Measurements from ENCODE around the gene FXYD5. TPM values are rescaled to one million over a fixed set of nuclear protein-coding genes. Genes with fewer than 3 reads are reported as not detected.

The FXYD5 gene
- total RNA-seq, 5 donors from 2014 or later (not counting 1 experiment from before 2014, with no cell fraction given): 440 to 616 (median 504) TPM

- no peak for DNase-seq
- H3K9me3 ChIP-seq: no peaks in the 10 kb centered on the region
- peak overlapping the region; percentile 5 for H3K27ac ChIP-seq (ENCODE audit: low read length)
- CTCF ChIA-PET: no interaction called here
- Mint-ChIP-seq H3K4me1 (peaks cover 55 to 65% (median 56%) of the 10 kb centered on the region in 3 donors), H3K4me3 (peak overlapping the region in 1 of 3 donors; percentile 32), H3K27ac (peak overlapping the region; percentile 82 to 97), H3K36me3 (peaks cover 39% of the 10 kb centered on the region), H3K27me3 (no peaks in the 10 kb centered on the region), H3K9me3 (peaks cover 0 to 10% (median 4%) of the 10 kb centered on the region in 3 donors)
- H3K4me1 ChIP-seq (ENCODE audit: control insufficient read depth in 1 of 2, extremely low read depth in 1 of 2, insufficient read depth in 2 of 2, low read length in 2 of 2): peaks cover 13 to 40% of the 10 kb centered on the region in 2 experiments
- no peaks in the 10 kb centered on the region for H3K27me3 ChIP-seq (replicated peaks in 1 of 2; ENCODE audit: control insufficient read depth in 2 of 2, extremely low read depth in 1 of 2, insufficient read depth in 2 of 2, low read length in 1 of 2)
- 78% methylated on average over 7 of the region's 18 CpGs for WGBS (ENCODE audit: insufficient coverage)
- POLR2A ChIA-PET: interaction anchor here (0.7 to 0.8 kb wide), 2 partner anchors 41 to 321 kb away, joined by 3 read pairs; no protein-coding TSS in a partner anchor
- no peak for ATAC-seq (replicated peaks in 1 of 4)
- no peak overlapping the region for H3K4me3 ChIP-seq (ENCODE audit: control insufficient read depth in 1 of 2, extremely low read depth in 1 of 2, low read length in 1 of 2)
- peaks cover 27 to 46% of the 10 kb centered on the region in 2 donors for H3K36me3 ChIP-seq (ENCODE audit: control insufficient read depth in 2 of 2, extremely low read depth in 1 of 2, insufficient read depth in 1 of 2, low read length in 1 of 2)
Measured at GRCh38 chr19:35169221-35169995, 14.9 kb downstream of the FXYD5 start.

GRCh38 chr19:35170359-35171061 is 16.0 kb downstream of the FXYD5 start:
- ChIA-PET CTCF (interaction anchor here in 1 of 2 donors (0.9 kb wide), 1 partner anchor 9 kb away, joined by 3 read pairs; no protein-coding TSS in a partner anchor), POLR2A (no interaction called here)
- H3K9me3 ChIP-seq: no peaks in the 10 kb centered on the region
- no peak overlapping the region for H3K27ac ChIP-seq (ENCODE audit: low read length)
- H3K4me1 ChIP-seq (ENCODE audit: control insufficient read depth in 1 of 2, extremely low read depth in 1 of 2, insufficient read depth in 2 of 2, low read length in 2 of 2): peaks cover 13 to 40% of the 10 kb centered on the region in 2 experiments
- no peak overlapping the region for H3K4me3 ChIP-seq (ENCODE audit: control insufficient read depth in 1 of 2, extremely low read depth in 1 of 2, low read length in 1 of 2)
- peaks cover 58 to 73% (median 60%) of the 10 kb centered on the region in 3 donors for H3K4me1 Mint-ChIP-seq
- WGBS (ENCODE audit: insufficient coverage): 96% methylated on average over 3 of the region's 7 CpGs
- ATAC-seq (replicated peaks in 1 of 4) (no peak), DNase-seq (no peak)
- H3K27me3 Mint-ChIP-seq: no peaks in the 10 kb centered on the region
- peaks cover 0 to 7% (median 3%) of the 10 kb centered on the region in 3 donors for H3K9me3 Mint-ChIP-seq
- H3K27me3 ChIP-seq (replicated peaks in 1 of 2; ENCODE audit: control insufficient read depth in 2 of 2, extremely low read depth in 1 of 2, insufficient read depth in 2 of 2, low read length in 1 of 2): no peaks in the 10 kb centered on the region
- H3K27ac Mint-ChIP-seq: peak overlapping the region; percentile 23 to 97
- peaks cover 33% of the 10 kb centered on the region for H3K36me3 Mint-ChIP-seq
- H3K36me3 ChIP-seq (ENCODE audit: control insufficient read depth in 2 of 2, extremely low read depth in 1 of 2, insufficient read depth in 1 of 2, low read length in 1 of 2): peaks cover 26 to 40% of the 10 kb centered on the region in 2 donors
- H3K4me3 Mint-ChIP-seq: no peak overlapping the region

GRCh38 chr19:35171730-35172129 is 17.2 kb downstream of the FXYD5 start:
- Mint-ChIP-seq H3K4me3 (peak overlapping the region in 1 of 3 donors; percentile 27), H3K27ac (peak overlapping the region; percentile 81 to 91), H3K27me3 (no peaks in the 10 kb centered on the region), H3K4me1 (peaks cover 54 to 75% (median 56%) of the 10 kb centered on the region in 3 donors), H3K9me3 (no peaks in the 10 kb centered on the region), H3K36me3 (peaks cover 20% of the 10 kb centered on the region)
- 0% methylated on average over 1 of the region's 3 CpGs for WGBS (ENCODE audit: insufficient coverage)
- H3K27me3 ChIP-seq (replicated peaks in 1 of 2; ENCODE audit: control insufficient read depth in 2 of 2, extremely low read depth in 1 of 2, insufficient read depth in 2 of 2, low read length in 1 of 2): no peaks in the 10 kb centered on the region
- no peaks in the 10 kb centered on the region for H3K9me3 ChIP-seq
- DNase-seq (peak in 1 of 35 experiments; percentile 16), ATAC-seq (replicated peaks in 1 of 4) (peak; percentile 7 to 64 (median 42))
- no peak overlapping the region for H3K4me3 ChIP-seq (ENCODE audit: control insufficient read depth in 1 of 2, extremely low read depth in 1 of 2, low read length in 1 of 2)
- peaks cover 9 to 34% of the 10 kb centered on the region in 2 experiments for H3K4me1 ChIP-seq (ENCODE audit: control insufficient read depth in 1 of 2, extremely low read depth in 1 of 2, insufficient read depth in 2 of 2, low read length in 2 of 2)
- peak overlapping the region; percentile 70 for H3K27ac ChIP-seq (ENCODE audit: low read length)
- peaks cover 13 to 28% of the 10 kb centered on the region in 2 donors for H3K36me3 ChIP-seq (ENCODE audit: control insufficient read depth in 2 of 2, extremely low read depth in 1 of 2, insufficient read depth in 1 of 2, low read length in 1 of 2)
- CTCF ChIA-PET: interaction anchor here in 1 of 2 donors (0.6 kb wide), 1 partner anchor 968 kb away, joined by 3 read pairs; no protein-coding TSS in a partner anchor
- POLR2A ChIA-PET: interaction anchor here in 1 of 2 donors (0.6 kb wide), 1 partner anchor 45 kb away, joined by 3 read pairs; no protein-coding TSS in a partner anchor

GRCh38 chr19:35174226-35174625 is 19.7 kb downstream of the FXYD5 start:
- 96% methylated on average over 4 of the region's 6 CpGs for WGBS (ENCODE audit: insufficient coverage)
- no peak overlapping the region for H3K4me3 Mint-ChIP-seq
- ChIA-PET CTCF (interaction anchor here (0.7 kb wide), 2 partner anchors 12 to 67 kb away, joined by 3 to 5 read pairs; no protein-coding TSS in a partner anchor), POLR2A (no interaction called here)
- H3K4me1 Mint-ChIP-seq: peaks cover 51 to 57% (median 54%) of the 10 kb centered on the region in 3 donors
- no peaks in the 10 kb centered on the region for H3K27me3 Mint-ChIP-seq
- Histone ChIP-seq H3K27me3 (replicated peaks in 1 of 2; ENCODE audit: control insufficient read depth in 2 of 2, extremely low read depth in 1 of 2, insufficient read depth in 2 of 2, low read length in 1 of 2) (no peaks in the 10 kb centered on the region), H3K36me3 (ENCODE audit: control insufficient read depth in 2 of 2, extremely low read depth in 1 of 2, insufficient read depth in 1 of 2, low read length in 1 of 2) (peaks cover 6 to 10% of the 10 kb centered on the region in 2 donors), H3K9me3 (no peaks in the 10 kb centered on the region), H3K4me3 (ENCODE audit: control insufficient read depth in 1 of 2, extremely low read depth in 1 of 2, low read length in 1 of 2) (no peak overlapping the region), H3K4me1 (ENCODE audit: control insufficient read depth in 1 of 2, extremely low read depth in 1 of 2, insufficient read depth in 2 of 2, low read length in 2 of 2) (peaks cover 5 to 20% of the 10 kb centered on the region in 2 experiments), H3K27ac (ENCODE audit: low read length) (no peak overlapping the region)
- peaks cover 0 to 6% (median 4%) of the 10 kb centered on the region in 3 donors for H3K9me3 Mint-ChIP-seq
- no peak for ATAC-seq (replicated peaks in 1 of 4)
- H3K27ac Mint-ChIP-seq: peak overlapping the region in 1 of 2 donors; percentile 44
- DNase-seq: no peak
- H3K36me3 Mint-ChIP-seq: peaks cover 8% of the 10 kb centered on the region

- peaks cover 0 to 6% (median 4%) of the 10 kb centered on the region in 3 donors for H3K9me3 Mint-ChIP-seq
- no peak for DNase-seq
- ATAC-seq (replicated peaks in 1 of 4): no peak
- ChIA-PET POLR2A (no interaction called here), CTCF (no interaction called here)
- WGBS (ENCODE audit: insufficient coverage): 92% methylated on average over 2 of the region's 3 CpGs
- H3K27ac Mint-ChIP-seq: peak overlapping the region; percentile 49 to 60
- Histone ChIP-seq H3K27ac (ENCODE audit: low read length) (no peak overlapping the region), H3K4me3 (ENCODE audit: control insufficient read depth in 1 of 2, extremely low read depth in 1 of 2, low read length in 1 of 2) (no peak overlapping the region), H3K36me3 (ENCODE audit: control insufficient read depth in 2 of 2, extremely low read depth in 1 of 2, insufficient read depth in 1 of 2, low read length in 1 of 2) (peaks cover 0 to 5% of the 10 kb centered on the region in 2 donors), H3K9me3 (no peaks in the 10 kb centered on the region), H3K27me3 (replicated peaks in 1 of 2; ENCODE audit: control insufficient read depth in 2 of 2, extremely low read depth in 1 of 2, insufficient read depth in 2 of 2, low read length in 1 of 2) (no peaks in the 10 kb centered on the region), H3K4me1 (ENCODE audit: control insufficient read depth in 1 of 2, extremely low read depth in 1 of 2, insufficient read depth in 2 of 2, low read length in 2 of 2) (peaks cover 19 to 30% of the 10 kb centered on the region in 2 experiments)
- peaks cover 56 to 70% (median 69%) of the 10 kb centered on the region in 3 donors for H3K4me1 Mint-ChIP-seq
- H3K4me3 Mint-ChIP-seq: no peak overlapping the region
- H3K27me3 Mint-ChIP-seq: no peaks in the 10 kb centered on the region
- peaks cover 5% of the 10 kb centered on the region for H3K36me3 Mint-ChIP-seq
Measured at GRCh38 chr19:35176181-35176570, 21.6 kb downstream of the FXYD5 start.
